Measurements from ENCODE around the gene SYCP3. TPM values are rescaled to one million over a fixed set of nuclear protein-coding genes. Genes with fewer than 3 reads are reported as not detected.

SYCP3 gene
- total and polyA plus RNA-seq, 2 donors from 2014 or later: 0.25 to 0.54 TPM

DNA sequence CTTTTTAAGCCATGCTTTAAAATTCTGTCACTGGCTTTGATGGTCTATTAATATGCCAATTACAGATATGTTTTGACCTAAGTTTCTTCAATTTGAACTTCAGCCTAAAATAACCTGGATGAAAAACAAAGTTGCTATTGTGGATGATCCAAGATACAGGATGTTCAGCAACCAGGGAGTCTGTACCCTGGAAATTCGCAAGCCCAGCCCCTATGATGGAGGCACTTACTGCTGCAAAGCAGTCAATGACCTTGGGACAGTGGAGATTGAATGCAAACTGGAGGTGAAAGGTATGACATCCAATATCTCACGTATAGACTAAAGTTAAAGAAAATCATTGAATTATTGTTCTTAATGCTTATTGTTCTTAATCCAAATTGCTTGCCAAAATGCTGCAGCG is 59.0 kb downstream of the SYCP3 start:
- Histone ChIP-seq H3K27me3 (ENCODE audit: control insufficient read depth, insufficient read depth, low read length) (no peaks in the 10 kb centered on the region), H3K27ac (ENCODE audit: low read depth in 2 of 2, low read length in 2 of 2) (no peak overlapping the region), H3K9ac (ENCODE audit: low read length in 3 of 3) (no peak overlapping the region), H3K9me3 (ENCODE audit: control insufficient read depth in 2 of 3, insufficient read depth in 1 of 3, low read length in 3 of 3) (no peaks in the 10 kb centered on the region), H3K4me3 (ENCODE audit: low read length in 3 of 3) (no peak overlapping the region), H3K36me3 (ENCODE audit: control insufficient read depth in 2 of 3, insufficient read depth in 3 of 3, low read length in 3 of 3) (no peaks in the 10 kb centered on the region), H3K4me1 (ENCODE audit: control insufficient read depth in 2 of 3, insufficient read depth in 2 of 3, low read depth in 1 of 3, low read length in 3 of 3) (no peaks in the 10 kb centered on the region)
- no peak for FAIRE-seq
- intact Hi-C loops (cut with DNase I): no loop called here
- TF ChIP-seq, protein P1, sequence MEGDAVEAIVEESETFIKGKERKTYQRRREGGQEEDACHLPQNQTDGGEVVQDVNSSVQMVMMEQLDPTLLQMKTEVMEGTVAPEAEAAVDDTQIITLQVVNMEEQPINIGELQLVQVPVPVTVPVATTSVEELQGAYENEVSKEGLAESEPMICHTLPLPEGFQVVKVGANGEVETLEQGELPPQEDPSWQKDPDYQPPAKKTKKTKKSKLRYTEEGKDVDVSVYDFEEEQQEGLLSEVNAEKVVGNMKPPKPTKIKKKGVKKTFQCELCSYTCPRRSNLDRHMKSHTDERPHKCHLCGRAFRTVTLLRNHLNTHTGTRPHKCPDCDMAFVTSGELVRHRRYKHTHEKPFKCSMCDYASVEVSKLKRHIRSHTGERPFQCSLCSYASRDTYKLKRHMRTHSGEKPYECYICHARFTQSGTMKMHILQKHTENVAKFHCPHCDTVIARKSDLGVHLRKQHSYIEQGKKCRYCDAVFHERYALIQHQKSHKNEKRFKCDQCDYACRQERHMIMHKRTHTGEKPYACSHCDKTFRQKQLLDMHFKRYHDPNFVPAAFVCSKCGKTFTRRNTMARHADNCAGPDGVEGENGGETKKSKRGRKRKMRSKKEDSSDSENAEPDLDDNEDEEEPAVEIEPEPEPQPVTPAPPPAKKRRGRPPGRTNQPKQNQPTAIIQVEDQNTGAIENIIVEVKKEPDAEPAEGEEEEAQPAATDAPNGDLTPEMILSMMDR (IDR thresholded peaks at IDR 0.05; ENCODE audit: borderline replicate concordance, extremely low read depth, insufficient read depth): no peak
- no peak for DNase-seq

Other genes starting within 250 kb of the SYCP3 start
- gene MYBPC1, start 144.5 kb downstream of the SYCP3 start, total RNA-seq: not detected
- not detected for gene MYBPC1, start 144.5 kb downstream of the SYCP3 start, polyA plus RNA-seq (ENCODE audit: insufficient read depth, low read depth, low replicate concordance)
- gene CHPT1, start 41.8 kb downstream of the SYCP3 start, total RNA-seq: 32.1 TPM
- gene CHPT1, start 41.8 kb downstream of the SYCP3 start, polyA plus RNA-seq (ENCODE audit: insufficient read depth, low read depth, low replicate concordance): 65.5 TPM
- 46.0 TPM for gene GNPTAB, start 91.5 kb upstream of the SYCP3 start, total RNA-seq
- 17.8 TPM for gene GNPTAB, start 91.5 kb upstream of the SYCP3 start, polyA plus RNA-seq (ENCODE audit: insufficient read depth, low read depth, low replicate concordance)
- 35.8 TPM for gene DRAM1, start 138.1 kb upstream of the SYCP3 start, total RNA-seq
- 19.0 TPM for gene DRAM1, start 138.1 kb upstream of the SYCP3 start, polyA plus RNA-seq (ENCODE audit: insufficient read depth, low read depth, low replicate concordance)

Measured in kidney (tissue), 14 donors.